ENCODE data around the gene SLC4A9.

SLC4A9 gene

DNA sequence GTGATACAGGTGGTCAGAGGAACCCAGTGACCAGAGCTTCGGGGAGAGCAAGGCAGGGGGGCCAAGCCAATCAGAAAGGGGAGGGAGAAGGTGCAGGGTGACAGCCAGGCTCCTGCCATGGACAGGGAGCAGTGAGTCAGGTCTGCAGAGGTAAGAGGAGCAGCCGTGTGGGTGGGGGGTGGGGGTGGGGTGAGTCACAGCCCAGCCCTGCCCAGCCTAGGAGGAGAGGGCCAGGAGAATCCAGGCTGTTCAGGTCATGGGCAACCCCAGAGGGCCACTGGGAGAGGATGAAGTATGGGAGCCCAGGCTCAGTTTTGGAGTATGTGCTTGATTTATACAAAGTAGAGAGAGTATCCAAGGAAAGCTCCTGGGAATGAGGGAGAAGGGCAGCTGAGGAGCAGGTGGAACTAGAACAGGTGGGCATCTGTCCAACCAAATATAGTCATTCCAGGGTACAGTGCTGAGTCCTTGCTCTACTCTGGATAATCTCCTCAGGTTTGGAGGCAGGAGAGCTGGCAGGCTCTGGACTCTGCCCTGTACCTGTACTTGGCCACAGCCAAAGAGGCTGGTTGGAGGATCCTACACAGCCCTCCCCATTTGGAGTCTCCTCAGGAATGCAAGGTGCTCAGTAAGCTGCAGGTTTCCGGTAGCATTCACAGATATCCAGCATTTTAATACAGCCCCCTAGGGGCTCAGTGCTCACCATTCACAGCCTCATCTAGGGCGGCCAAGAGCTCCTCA lies 15.1 kb upstream of the SLC4A9 start:
- no peak for DNase-seq (ENCODE audit: low read depth)
- H3K4me3 ChIP-seq (ENCODE audit: low read length), result no peak overlapping the region
- TF ChIP-seq, protein P1, sequence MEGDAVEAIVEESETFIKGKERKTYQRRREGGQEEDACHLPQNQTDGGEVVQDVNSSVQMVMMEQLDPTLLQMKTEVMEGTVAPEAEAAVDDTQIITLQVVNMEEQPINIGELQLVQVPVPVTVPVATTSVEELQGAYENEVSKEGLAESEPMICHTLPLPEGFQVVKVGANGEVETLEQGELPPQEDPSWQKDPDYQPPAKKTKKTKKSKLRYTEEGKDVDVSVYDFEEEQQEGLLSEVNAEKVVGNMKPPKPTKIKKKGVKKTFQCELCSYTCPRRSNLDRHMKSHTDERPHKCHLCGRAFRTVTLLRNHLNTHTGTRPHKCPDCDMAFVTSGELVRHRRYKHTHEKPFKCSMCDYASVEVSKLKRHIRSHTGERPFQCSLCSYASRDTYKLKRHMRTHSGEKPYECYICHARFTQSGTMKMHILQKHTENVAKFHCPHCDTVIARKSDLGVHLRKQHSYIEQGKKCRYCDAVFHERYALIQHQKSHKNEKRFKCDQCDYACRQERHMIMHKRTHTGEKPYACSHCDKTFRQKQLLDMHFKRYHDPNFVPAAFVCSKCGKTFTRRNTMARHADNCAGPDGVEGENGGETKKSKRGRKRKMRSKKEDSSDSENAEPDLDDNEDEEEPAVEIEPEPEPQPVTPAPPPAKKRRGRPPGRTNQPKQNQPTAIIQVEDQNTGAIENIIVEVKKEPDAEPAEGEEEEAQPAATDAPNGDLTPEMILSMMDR (conservative IDR thresholded peaks at IDR 0.05; ENCODE audit: low read depth, low read length), result no peak

DNA sequence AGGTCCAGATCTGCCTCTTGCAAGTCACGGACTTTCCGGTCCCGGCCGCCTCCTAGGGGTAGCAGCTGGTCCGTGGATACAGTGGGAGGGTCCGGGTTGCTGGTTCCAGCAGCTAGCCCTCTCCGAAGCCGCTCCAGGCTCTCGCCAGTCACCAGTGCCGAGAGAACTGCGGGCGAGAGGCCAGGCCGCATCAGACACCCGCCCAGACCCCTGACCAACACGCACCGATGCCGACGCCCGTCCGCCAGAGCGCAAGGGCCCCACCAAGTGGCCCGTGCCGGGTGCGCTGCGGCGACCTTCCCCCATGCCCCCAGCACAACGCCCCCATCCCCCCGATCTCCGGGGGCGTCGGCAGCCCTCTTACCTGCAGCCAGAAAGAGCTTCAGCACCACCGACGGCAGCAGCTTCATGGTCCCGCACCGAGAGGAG lies 14.1 kb upstream of the SLC4A9 start:
- DNase-seq (ENCODE audit: low read depth), result no peak
- peak overlapping the region; percentile 63 for H3K4me3 ChIP-seq (ENCODE audit: low read length)
- TF ChIP-seq, protein P1 (conservative IDR thresholded peaks at IDR 0.05; ENCODE audit: low read depth, low read length), result peak; percentile 38

DNA sequence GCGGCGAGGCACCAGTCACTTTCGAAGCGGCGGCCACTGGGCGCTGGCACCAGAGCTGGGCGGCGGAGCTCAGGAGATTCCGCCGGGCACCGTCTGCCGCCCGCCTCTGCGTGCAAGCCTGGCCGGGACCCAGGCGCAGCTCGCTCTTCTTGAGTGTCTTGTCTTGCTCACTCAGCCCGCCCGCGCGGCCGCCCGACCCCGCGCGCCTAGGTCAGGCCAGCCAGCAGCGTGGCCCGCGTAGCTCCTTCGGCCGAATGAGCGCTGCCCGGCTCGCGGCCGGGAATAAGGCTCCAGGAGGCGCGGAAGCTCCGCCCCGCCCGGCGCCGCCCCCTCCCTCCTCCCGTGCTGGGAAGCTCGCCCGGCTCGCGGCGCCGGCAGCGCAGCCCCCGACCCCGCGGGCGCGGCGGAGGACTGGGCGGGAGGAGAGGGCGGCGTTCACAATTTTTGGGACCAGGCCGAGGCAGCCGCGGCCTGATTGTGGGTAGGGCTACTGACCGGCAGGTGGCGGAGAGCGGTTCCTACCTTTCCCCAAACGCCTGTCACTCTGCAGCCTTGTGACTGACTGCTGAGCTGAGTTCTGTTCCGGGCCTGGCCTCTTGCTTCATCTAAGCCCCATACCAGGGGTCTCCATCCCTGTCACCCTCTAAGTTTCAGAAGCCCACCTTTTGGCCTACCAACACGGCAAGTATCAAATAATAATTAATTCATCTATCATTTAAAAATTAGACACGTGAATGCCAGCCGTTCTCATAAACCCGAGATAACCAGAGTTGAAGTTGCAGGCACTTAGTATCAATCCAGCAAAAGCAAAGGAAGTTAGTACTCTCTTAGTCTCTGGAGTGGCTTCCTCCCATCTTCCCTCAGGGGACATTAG lies 13.4 kb upstream of the SLC4A9 start, which contains the start of gene HBEGF:
HBEGF (minus strand) TSS at position 256 of the 874 bp plus-strand sequence. CDS start 275 bp downstream, outside the sequence.
- H3K4me3 ChIP-seq (ENCODE audit: low read length), result peak within 1 kb of the TSS; percentile 63
- no peak for DNase-seq (ENCODE audit: low read depth)
- TF ChIP-seq, protein P1 (conservative IDR thresholded peaks at IDR 0.05; ENCODE audit: low read depth, low read length), result peak; percentile 56

DNA sequence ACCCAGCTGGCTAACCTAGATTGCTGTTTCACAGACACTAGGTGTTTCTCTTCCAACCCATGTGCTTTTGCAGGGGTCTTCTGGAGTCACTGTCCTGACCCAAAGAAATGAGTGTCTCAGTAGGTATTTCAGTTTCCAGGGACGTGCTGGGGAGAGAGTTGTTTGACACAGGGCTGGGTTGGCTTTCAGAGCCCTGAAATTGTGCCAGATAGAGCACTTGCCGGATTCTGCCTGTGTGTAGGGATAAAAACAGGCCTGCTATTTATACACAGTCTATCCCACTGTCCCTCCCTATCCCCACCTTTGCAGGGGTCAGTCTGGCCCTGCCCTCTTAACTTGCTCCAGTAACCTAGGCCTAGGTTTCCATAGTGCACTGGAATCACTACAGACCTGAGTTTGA lies 12.6 kb upstream of the SLC4A9 start:
- TF ChIP-seq, protein P1 (conservative IDR thresholded peaks at IDR 0.05; ENCODE audit: low read depth, low read length), result no peak
- H3K4me3 ChIP-seq (ENCODE audit: low read length), result no peak overlapping the region
- DNase-seq (ENCODE audit: low read depth), result no peak

DNA sequence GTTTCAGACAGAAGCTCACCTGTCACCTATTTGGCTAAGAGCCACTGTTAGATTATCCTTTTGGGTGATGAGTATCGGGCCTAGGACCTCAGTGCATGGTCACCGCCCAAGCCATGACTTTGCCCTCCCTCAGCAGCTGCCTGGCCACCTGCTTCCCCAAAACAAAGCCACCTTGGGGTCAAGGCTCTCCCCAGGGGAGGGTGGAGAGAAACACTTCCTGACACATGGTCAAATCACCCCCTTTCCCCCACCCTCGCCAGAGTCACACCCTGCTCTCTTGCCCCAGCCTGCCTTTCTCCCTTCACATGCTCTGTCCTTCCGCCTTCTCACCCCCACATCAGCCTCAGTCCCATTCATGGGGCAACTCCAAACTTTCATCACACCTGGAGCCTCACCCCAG lies 11.9 kb upstream of the SLC4A9 start:
- DNase-seq (ENCODE audit: low read depth), result no peak
- TF ChIP-seq, protein P1 (conservative IDR thresholded peaks at IDR 0.05; ENCODE audit: low read depth, low read length), result no peak

DNA sequence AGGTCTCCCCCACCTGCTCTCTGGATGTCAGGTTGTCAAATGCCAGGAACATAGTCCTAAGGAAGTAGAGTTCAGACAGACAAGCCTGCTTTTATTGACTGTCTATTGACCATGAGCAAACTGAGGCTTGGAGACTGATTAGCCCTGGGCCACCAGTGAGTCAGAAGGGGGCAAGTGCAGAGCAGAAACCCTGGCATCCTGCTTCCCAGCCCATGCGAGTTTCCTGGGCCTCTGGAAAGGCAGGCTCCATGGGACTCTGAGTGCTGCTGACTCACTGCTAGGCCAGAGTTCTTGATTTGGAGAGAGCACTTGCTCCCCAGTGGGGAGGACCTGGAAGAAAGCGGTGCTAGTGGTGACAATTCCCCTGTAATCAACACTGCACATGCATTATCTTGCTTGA lies 10.8 kb upstream of the SLC4A9 start:
- TF ChIP-seq, protein P1 (conservative IDR thresholded peaks at IDR 0.05; ENCODE audit: low read depth, low read length), result no peak
- no peak for DNase-seq (ENCODE audit: low read depth)
- H3K4me3 ChIP-seq (ENCODE audit: low read length), result no peak overlapping the region

More for the DNA sequence above, 11.9 kb upstream of the SLC4A9 start:
- no peak overlapping the region for H3K4me3 ChIP-seq (ENCODE audit: low read length)
